NCI-H526 (cell line): ENCODE results near the gene GNAT3.

Experiments
- DNase-seq, 2 experiments: peaks; one replicate each; lab custom pipeline; 2025; lab: John Stamatoyannopoulos, UW

GNAT3 gene

DNA sequence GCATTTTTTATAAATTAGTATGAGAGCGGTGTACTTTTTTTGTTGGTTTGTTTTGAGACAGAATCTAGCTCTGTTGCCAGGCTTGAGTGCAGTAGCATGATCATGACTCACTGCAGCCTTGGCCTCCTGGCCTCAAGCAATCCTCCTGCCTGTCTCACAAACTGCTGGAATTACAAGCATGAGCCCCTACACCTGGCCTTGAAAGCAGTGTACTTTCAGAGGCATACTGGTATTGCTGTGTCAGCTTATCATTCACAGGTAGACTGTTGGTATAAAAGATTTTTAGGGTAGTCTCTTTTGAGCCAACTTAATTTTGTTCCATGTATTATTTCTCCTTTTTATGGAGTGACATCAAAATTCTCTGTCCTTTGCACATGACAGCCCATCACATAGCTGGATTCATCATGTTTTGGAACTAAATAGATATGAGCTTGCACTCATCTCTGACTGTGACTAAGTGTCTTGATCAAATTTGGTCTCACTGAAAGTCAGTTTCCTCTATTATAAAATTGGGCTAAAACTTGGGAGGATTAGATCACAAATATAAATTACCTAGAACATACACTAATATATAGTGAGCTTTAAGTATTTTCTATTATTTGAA is 12.4 kb downstream of the GNAT3 start:
- no peak for DNase-seq

GRCh38 chr7:80498481-80499349 is 13.1 kb downstream of the GNAT3 start:
- DNase-seq, result no peak

GRCh38 chr7:80496586-80496985 is 15.3 kb downstream of the GNAT3 start:
- no peak for DNase-seq

GRCh38 chr7:80493121-80493849 is 18.6 kb downstream of the GNAT3 start:
- DNase-seq, result no peak

DNA sequence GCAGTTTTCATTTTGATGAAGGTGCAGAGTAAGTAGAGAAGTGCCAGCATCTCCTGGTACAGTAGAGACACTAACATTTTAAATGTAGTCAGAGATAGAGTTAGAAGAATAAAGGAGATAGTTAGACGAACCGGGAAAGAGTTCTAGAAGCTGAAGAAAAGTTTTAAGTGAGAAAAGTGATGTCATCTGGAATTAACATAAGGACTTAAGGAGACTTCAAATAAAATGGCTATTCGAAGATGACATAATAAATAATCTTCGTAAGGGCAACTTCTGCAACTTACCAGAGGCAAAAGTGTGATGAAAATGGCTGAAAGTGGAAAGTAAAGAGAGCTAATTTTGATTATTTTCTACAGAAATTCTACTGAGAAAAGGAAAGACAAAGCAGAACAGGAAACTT is 20.4 kb downstream of the GNAT3 start:
- no peak for DNase-seq

- no peak for DNase-seq
Measured at GRCh38 chr7:80488851-80489370, 23.0 kb downstream of the GNAT3 start.

DNA sequence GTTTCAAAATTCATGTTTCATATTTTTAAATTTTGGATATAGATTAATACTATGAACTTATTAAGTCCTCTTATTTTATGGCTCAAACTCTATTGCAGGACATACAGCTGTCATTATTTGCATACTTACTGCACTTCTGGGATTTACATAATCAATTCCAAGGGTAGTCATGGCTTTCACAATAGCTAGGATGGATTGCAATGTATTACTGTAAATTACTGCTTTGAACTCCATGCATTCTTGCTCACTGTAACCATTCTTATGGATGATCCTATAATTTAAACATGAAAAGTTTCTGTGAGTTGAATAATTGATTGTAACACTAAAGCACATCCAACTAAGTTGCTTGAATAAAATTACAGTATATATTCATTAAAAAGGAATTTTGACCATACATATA is 23.5 kb downstream of the GNAT3 start:
- DNase-seq, result peak; percentile 17 to 23

GRCh38 chr7:80485721-80486120 is 26.1 kb downstream of the GNAT3 start:
- DNase-seq, result no peak

DNA sequence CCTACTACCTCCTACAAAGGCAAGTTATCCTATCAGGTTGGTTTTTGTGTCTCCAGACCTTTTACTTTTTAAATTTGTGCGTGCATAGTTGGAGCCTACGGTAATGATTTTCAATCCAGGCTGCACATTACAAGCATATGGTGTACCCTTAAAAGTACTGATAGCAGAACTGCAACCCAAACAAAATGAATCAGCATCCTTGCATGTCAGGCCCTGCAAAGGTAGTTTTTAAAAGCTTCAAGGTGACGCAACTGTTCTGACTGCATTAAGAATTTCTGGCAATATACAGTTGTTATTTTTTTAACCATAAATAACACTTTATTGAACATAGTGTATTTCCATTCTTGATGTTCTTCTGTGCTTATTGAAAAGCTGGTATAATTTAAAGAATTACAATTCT is 28.9 kb downstream of the GNAT3 start:
- no peak for DNase-seq

- peak in 1 of 2 experiments; percentile 16 for DNase-seq
Measured at GRCh38 chr7:80481196-80481884, 30.5 kb downstream of the GNAT3 start.

GRCh38 chr7:80480566-80480965 is 31.3 kb downstream of the GNAT3 start:
- no peak for DNase-seq

- DNase-seq, result peak in 1 of 2 experiments; percentile 18
Measured at GRCh38 chr7:80478683-80479082, 33.2 kb downstream of the GNAT3 start.

DNA sequence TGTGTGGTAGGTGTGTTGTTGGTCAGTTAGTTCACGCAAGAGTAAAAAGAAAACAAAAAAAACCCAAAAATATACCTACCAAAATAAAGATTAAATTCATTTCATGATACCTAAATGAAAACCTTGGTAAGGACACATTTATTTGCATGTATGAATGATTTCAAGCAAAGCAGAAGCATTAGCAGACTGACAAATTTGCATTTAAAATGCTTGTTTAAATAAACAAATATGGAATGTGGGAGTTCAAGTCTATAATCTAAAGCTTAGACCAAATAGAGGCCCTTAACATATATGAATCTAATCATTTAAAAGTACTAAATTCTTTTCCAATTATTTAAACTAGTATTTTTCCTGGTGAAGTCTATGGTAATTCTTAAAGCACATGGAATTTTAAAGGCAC is 35.8 kb downstream of the GNAT3 start:
- peak; percentile 89 for DNase-seq

DNA sequence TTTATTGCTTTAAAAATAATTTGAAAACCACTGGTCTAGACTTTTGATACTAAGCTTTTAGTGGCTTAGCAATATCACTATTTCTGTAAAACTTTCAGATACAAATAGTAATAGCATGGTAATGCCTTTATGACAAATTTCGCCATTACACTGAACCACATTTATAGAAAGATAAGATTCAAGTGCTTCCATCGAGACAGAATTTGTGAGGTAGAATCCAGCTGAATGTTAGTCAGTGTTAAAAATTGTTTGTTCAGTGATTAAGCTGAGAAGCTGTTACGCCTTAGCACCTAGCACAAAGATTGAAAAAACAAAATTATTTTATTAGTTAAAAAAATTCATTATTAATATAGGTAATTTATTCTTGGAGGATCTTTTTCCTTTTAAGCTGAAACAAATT is 36.5 kb downstream of the GNAT3 start:
- no peak for DNase-seq

- peak; percentile 28 to 59 for DNase-seq
Measured at GRCh38 chr7:80473751-80474150, 38.1 kb downstream of the GNAT3 start.

DNA sequence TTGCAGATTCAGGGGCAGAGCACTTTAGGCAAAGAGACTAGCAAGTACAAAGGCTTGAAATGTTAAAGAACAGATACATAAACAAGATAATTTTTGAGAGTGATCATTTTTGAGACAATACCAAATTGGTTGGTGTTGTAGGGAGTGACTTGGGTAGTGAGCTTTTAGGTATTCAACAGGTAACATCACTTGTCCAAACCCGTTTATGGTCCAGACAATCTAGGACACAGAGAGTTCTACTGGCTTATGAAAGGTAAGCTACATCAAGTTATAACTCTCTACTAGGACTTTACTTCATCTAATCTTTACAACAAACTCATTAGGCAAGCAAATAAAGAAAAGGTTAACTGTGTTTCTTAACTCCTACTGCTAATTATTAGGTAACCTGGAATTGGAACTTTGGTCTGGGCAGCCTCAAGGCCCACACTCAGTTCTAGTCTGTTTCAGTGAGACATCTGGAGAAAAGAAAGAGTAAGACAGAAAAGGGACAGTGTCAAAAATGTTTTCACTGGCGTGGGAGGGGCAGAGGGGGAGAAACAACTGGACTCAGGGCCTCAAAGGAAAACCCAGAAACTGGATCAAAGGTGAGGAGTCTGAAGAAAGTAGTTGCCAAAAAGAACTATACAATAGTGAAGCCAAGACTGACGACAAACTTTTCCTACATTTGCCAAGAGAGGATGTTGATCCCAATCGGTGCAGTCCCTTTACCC is 39.2 kb downstream of the GNAT3 start:
- DNase-seq, result no peak

- no peak for DNase-seq
Measured at GRCh38 chr7:80468931-80469714, 42.7 kb downstream of the GNAT3 start.

- no peak for DNase-seq
Measured at GRCh38 chr7:80467069-80467468, 44.8 kb downstream of the GNAT3 start.

DNA sequence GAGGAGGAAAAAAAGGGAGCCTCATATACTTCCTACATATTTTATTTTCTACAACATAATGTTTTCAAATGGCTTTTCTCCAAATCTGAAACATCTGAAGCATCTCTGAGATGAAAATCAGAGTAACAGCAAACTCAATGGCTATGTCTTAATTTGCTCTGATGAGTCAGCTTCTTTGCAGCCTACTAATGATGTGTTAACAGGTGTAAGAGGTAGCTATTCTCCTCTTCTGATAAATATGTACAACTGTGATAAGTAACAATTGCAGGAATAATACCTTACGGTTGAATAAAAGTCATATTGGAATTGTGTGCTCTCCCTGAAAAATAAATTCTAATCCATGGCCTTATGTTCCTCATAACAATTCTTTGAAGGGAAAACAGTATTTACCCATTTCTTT is 45.2 kb downstream of the GNAT3 start:
- no peak for DNase-seq

GRCh38 chr7:80464211-80464610 is 47.7 kb downstream of the GNAT3 start:
- DNase-seq, result no peak
